A549 (cell line): ENCODE measurements around the gene CACNA1S.

Source experiments
- CHD2 ChIP-seq: fragments of 150-350 bp; IDR thresholded peaks from 2 replicates; pipeline ENCODE4 v1.6.1; 2014; ENCODE audit warnings: low read length; ENCODE audit not compliant: partially characterized antibody
- HOXA7 ChIP-seq: fragments of 250-450 bp; sonication (Bioruptor Pico); IDR thresholded peaks from 2 replicates; pipeline ENCODE4 v1.5.0; 2020; ENCODE audit warnings: mild to moderate bottlenecking, moderate library complexity
- MAZ ChIP-seq: fragments of 150-350 bp; IDR thresholded peaks from 2 replicates; pipeline ENCODE4 v1.6.1; 2014; ENCODE audit warnings: antibody characterized with exemption, low read depth, low read length, borderline replicate concordance
- MYC ChIP-seq: IDR thresholded peaks from 2 replicates; pipeline ENCODE4 v1.6.1; 2012; ENCODE audit warnings: mild to moderate bottlenecking, inconsistent platforms, low read length, improper control_type of control experiment, borderline replicate concordance
- POLR2A ChIP-seq: IDR thresholded peaks from 2 replicates; pipeline ENCODE4 v1.6.1; 2012; ENCODE audit warnings: mild to moderate bottlenecking, low read length
- POLR2AphosphoS2 ChIP-seq: conservative IDR thresholded peaks from 2 replicates; pipeline ENCODE4 v1.6.1; 2012; ENCODE audit warnings: low read length, improper control_type of control experiment, inconsistent platforms
- TF ChIP-seq, protein P1 (sequence below): fragments of 150-350 bp; IDR thresholded peaks from 2 replicates; pipeline ENCODE4 v1.6.1; 2014; ENCODE audit warnings: low read depth, mild to moderate bottlenecking, low read length

DNA sequence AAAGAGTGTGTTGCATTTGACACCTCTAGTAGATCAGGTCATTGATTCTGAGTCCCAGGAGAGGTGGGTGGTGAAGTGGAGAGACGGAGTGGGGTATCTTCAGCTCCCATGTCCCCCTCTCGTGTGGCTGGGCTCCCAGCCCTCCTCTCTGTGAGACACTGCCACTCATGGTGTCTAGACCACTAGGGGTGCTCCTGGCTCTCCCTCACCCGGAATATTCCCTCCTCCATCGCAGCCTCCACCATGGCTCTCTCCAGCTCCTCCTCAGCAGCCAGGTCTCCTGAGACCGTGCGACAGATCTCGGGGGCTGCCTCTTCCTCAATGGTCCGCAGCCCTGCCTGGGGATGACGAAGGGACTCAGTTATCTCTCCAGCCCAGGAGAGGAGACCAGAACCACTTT, 68.1 kb downstream of the CACNA1S start:
- no peak for TF ChIP-seq POLR2AphosphoS2
- no peak for TF ChIP-seq HOXA7 (CRISPR knock-in tag)
- TF ChIP-seq POLR2A = no peak
- no peak for TF ChIP-seq CHD2
- TF ChIP-seq MAZ = no peak
- TF ChIP-seq, protein P1, sequence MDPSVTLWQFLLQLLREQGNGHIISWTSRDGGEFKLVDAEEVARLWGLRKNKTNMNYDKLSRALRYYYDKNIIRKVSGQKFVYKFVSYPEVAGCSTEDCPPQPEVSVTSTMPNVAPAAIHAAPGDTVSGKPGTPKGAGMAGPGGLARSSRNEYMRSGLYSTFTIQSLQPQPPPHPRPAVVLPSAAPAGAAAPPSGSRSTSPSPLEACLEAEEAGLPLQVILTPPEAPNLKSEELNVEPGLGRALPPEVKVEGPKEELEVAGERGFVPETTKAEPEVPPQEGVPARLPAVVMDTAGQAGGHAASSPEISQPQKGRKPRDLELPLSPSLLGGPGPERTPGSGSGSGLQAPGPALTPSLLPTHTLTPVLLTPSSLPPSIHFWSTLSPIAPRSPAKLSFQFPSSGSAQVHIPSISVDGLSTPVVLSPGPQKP = no peak
- no peak for TF ChIP-seq MYC
